ENCODE measurements around the gene NAV2.

The NAV2 gene

GRCh38 chr11:20085918-20086317 lies 373.3 kb downstream of the NAV2 start:
- Histone ChIP-seq H3K36me3 (ENCODE audit: insufficient read depth, low read length) (peaks cover 26% of the 10 kb centered on the region), H3K9me3 (ENCODE audit: control insufficient read depth, insufficient read depth, low read length) (no peaks in the 10 kb centered on the region), H3K9ac (ENCODE audit: low read depth, low read length) (no peak overlapping the region), H3K4me1 (ENCODE audit: insufficient read depth, low read length) (0 out of 2 replicates have a peak, but pooled peaks cover 7% of the 10 kb centered on the region)

- Histone ChIP-seq H3K36me3 (ENCODE audit: insufficient read depth, low read length) (peaks cover 29% of the 10 kb centered on the region), H3K9me3 (ENCODE audit: control insufficient read depth, insufficient read depth, low read length) (no peaks in the 10 kb centered on the region), H3K4me1 (ENCODE audit: insufficient read depth, low read length) (0 out of 2 replicates have a peak, but pooled peaks cover 7% of the 10 kb centered on the region), H3K9ac (ENCODE audit: low read depth, low read length) (no peak overlapping the region)
These were observed 374.5 kb downstream of the NAV2 start for GRCh38 chr11:20087118-20087521.

DNA sequence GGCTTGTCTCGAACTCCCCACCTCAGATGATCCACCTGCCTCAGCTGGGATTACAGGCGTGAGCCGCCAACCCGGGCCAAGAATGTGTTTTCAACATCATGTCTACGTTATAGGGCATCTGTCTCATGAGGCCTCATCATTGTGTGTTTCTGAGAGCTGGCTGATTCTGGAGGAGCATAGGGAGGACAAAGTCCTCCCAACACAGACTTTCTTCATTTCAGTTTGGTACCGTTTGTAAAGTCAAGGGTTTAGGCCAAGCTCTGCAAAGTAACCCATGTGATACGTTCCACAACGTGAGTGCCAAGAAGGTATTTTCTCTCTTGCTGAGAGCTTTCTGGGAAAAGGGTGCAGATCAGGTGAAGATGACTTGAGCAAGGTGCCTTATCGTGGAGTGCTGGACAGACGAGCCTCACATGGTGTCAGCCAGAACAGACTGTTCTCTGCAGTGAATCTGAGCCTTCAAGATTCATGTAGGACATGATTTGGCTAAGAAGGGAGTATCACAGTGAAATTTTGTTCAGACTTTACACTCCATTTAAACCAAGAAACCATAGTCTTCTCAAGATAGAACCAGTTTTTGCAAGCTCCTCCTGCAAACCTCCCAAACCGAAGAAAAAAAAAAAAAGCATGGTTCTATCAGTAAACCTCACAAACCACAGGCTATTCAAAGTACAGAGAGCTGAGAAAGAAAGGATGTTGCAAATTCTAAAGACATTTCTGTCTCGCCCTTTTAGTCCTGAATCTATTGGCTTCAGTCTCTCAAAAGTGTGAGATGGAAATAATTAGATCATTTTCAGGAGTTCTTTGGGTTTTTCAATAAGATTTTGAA lies 376.0 kb downstream of the NAV2 start:
- Histone ChIP-seq H3K9me3 (ENCODE audit: control insufficient read depth, insufficient read depth, low read length) (no peaks in the 10 kb centered on the region), H3K9ac (ENCODE audit: low read depth, low read length) (no peak overlapping the region), H3K4me1 (ENCODE audit: insufficient read depth, low read length) (0 out of 2 replicates have a peak, but pooled peaks cover 8% of the 10 kb centered on the region), H3K36me3 (ENCODE audit: insufficient read depth, low read length) (peaks cover 26% of the 10 kb centered on the region)

DNA sequence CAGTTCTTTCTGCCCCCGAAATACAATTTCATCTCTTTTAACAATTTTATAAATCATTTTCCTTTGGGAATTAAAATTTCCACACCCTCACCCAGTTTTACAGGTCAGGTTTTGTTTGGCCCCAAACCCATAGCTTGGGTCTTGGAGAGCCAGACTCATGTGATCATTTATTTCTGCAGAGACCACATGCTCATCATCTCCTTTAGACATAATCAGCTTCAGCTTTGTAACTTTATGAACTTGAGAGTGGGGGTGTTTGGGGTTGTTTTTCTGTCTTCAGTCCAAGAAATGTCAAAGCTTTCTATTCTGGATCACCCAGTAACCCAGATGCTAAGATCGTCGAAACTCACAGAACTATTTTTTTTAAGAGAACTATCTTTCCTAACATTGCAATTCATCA lies 376.7 kb downstream of the NAV2 start:
- no peak overlapping the region for H3K9ac ChIP-seq (ENCODE audit: low read depth, low read length)
- 0 out of 2 replicates have a peak, but pooled peaks cover 10% of the 10 kb centered on the region for H3K4me1 ChIP-seq (ENCODE audit: insufficient read depth, low read length)
- no peaks in the 10 kb centered on the region for H3K9me3 ChIP-seq (ENCODE audit: control insufficient read depth, insufficient read depth, low read length)
- H3K36me3 ChIP-seq (ENCODE audit: insufficient read depth, low read length), result peaks cover 25% of the 10 kb centered on the region

- Histone ChIP-seq H3K4me1 (ENCODE audit: insufficient read depth, low read length) (0 out of 2 replicates have a peak, but pooled peaks cover 10% of the 10 kb centered on the region), H3K9ac (ENCODE audit: low read depth, low read length) (no peak overlapping the region)
These were observed 377.4 kb downstream of the NAV2 start for GRCh38 chr11:20089796-20090653.

GRCh38 chr11:20090654-20091374 lies 378.2 kb downstream of the NAV2 start:
- Histone ChIP-seq H3K9me3 (ENCODE audit: control insufficient read depth, insufficient read depth, low read length) (no peaks in the 10 kb centered on the region), H3K9ac (ENCODE audit: low read depth, low read length) (no peak overlapping the region), H3K36me3 (ENCODE audit: insufficient read depth, low read length) (peaks cover 26% of the 10 kb centered on the region; the same call in 1 of the 2 replicates), H3K4me1 (ENCODE audit: insufficient read depth, low read length) (0 out of 2 replicates have a peak, but pooled peaks cover 10% of the 10 kb centered on the region)

More at GRCh38 chr11:20089796-20090653, 377.4 kb downstream of the NAV2 start:
- peaks cover 26% of the 10 kb centered on the region; the same call in 1 of the 2 replicates for H3K36me3 ChIP-seq (ENCODE audit: insufficient read depth, low read length)
- H3K9me3 ChIP-seq (ENCODE audit: control insufficient read depth, insufficient read depth, low read length), result no peaks in the 10 kb centered on the region

- H3K9ac ChIP-seq (ENCODE audit: low read depth, low read length), result no peak overlapping the region
- H3K4me1 ChIP-seq (ENCODE audit: insufficient read depth, low read length), result 0 out of 2 replicates have a peak, but pooled peaks cover 10% of the 10 kb centered on the region
- no peaks in the 10 kb centered on the region for H3K9me3 ChIP-seq (ENCODE audit: control insufficient read depth, insufficient read depth, low read length)
- H3K36me3 ChIP-seq (ENCODE audit: insufficient read depth, low read length), result peaks cover 29% of the 10 kb centered on the region
These were observed 381.1 kb downstream of the NAV2 start for GRCh38 chr11:20093775-20094174.

DNA sequence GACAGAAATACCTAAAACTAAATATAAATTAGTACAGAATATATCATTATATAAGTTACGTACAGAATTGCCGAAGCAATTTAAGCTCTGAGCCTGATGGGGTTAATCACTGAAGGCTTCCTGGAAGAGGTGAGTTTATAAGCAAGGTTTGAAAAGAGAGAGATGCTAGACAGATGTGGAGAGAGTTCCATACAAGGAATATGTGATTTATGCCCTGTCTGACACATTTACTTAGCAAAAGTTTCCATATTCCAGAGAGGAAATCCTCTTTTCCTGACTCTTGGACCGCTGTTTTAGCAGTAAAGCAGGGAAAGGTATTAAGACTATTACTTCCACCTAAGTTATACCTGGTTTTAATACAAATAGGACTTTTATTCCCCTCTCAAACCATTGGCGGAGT lies 382.6 kb downstream of the NAV2 start:
- no peaks in the 10 kb centered on the region for H3K9me3 ChIP-seq (ENCODE audit: control insufficient read depth, insufficient read depth, low read length)
- no peak overlapping the region for H3K9ac ChIP-seq (ENCODE audit: low read depth, low read length)
- peaks cover 30% of the 10 kb centered on the region for H3K36me3 ChIP-seq (ENCODE audit: insufficient read depth, low read length)
- H3K4me1 ChIP-seq (ENCODE audit: insufficient read depth, low read length), result 0 out of 2 replicates have a peak, but pooled peaks cover 3% of the 10 kb centered on the region

GRCh38 chr11:20097319-20098221 lies 384.9 kb downstream of the NAV2 start:
- H3K9ac ChIP-seq (ENCODE audit: low read depth, low read length), result no peak overlapping the region
- H3K4me1 ChIP-seq (ENCODE audit: insufficient read depth, low read length), result 0 out of 2 replicates have a peak, but pooled peaks cover 3% of the 10 kb centered on the region
- H3K36me3 ChIP-seq (ENCODE audit: insufficient read depth, low read length), result peaks cover 29% of the 10 kb centered on the region
- no peaks in the 10 kb centered on the region for H3K9me3 ChIP-seq (ENCODE audit: control insufficient read depth, insufficient read depth, low read length)

DNA sequence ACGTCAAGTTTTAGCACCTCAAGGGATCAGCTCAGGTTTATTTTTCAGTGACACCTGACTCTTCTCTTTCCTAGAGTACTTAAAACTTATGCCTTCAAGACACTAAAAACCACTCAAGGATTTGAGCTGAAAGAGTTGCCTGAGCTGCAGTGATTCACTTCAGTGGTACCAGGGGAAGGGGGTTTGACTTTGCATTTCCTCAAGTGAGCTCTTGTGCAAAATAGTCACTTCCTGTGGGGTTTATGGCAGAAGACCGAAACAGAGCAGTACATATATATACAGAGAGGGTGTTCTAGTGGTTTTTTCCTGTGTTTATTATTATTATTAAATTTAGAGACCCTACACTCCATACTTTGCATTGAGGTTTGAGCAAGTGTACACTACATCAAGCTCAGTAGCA lies 386.9 kb downstream of the NAV2 start:
- H3K9me3 ChIP-seq (ENCODE audit: control insufficient read depth, insufficient read depth, low read length), result no peaks in the 10 kb centered on the region
- H3K36me3 ChIP-seq (ENCODE audit: insufficient read depth, low read length), result peaks cover 22% of the 10 kb centered on the region
- H3K4me1 ChIP-seq (ENCODE audit: insufficient read depth, low read length), result no peaks in the 10 kb centered on the region
- no peak overlapping the region for H3K9ac ChIP-seq (ENCODE audit: low read depth, low read length)

DNA sequence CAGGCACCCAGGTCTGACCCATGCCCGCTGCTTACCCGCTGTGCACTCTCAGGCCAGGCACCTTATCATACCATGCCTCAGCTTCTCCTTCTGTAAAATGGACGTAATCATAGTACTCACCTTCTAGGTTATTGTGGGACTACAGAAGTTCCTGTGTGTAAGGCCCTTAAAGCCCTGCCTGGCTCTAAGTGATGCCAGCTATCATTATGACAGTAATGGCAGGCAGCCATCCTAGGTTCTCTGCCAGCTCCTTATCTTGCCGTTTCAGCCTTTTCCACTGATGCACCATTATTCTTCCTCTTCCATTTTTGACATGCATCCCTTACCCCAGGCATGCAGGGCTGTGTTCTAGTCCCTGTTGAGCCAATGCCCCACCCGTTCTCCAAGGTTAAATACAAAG lies 389.8 kb downstream of the NAV2 start:
- H3K9ac ChIP-seq (ENCODE audit: low read depth, low read length), result no peak overlapping the region
- no peaks in the 10 kb centered on the region for H3K4me1 ChIP-seq (ENCODE audit: insufficient read depth, low read length)
- H3K36me3 ChIP-seq (ENCODE audit: insufficient read depth, low read length), result peaks cover 15% of the 10 kb centered on the region
- no peaks in the 10 kb centered on the region for H3K9me3 ChIP-seq (ENCODE audit: control insufficient read depth, insufficient read depth, low read length)

- no peaks in the 10 kb centered on the region for H3K4me1 ChIP-seq (ENCODE audit: insufficient read depth, low read length)
- H3K9ac ChIP-seq (ENCODE audit: low read depth, low read length), result no peak overlapping the region
- H3K36me3 ChIP-seq (ENCODE audit: insufficient read depth, low read length), result peaks cover 18% of the 10 kb centered on the region
- H3K9me3 ChIP-seq (ENCODE audit: control insufficient read depth, insufficient read depth, low read length), result no peaks in the 10 kb centered on the region
These were observed 390.6 kb downstream of the NAV2 start for GRCh38 chr11:20103281-20103680.

DNA sequence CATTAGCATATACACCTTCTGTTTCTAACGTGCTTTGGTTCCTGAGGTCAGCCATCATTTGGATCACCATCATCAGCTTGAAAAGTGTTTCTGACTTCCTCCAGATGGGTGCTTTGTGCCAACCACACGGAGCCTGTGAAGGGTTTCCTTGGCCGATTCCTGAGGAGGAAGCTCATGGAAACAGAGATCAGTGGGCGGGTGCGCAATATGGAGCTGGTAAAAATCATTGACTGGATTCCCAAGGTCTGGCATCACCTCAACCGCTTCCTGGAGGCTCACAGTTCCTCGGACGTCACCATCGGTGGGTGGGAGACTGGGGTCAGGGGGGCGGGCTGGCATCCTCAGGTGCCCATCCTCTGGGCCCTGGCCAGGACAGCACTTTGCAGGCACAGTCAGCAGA lies 392.8 kb downstream of the NAV2 start:
- H3K4me1 ChIP-seq (ENCODE audit: insufficient read depth, low read length), result no peaks in the 10 kb centered on the region
- no peaks in the 10 kb centered on the region for H3K9me3 ChIP-seq (ENCODE audit: control insufficient read depth, insufficient read depth, low read length)
- no peak overlapping the region for H3K9ac ChIP-seq (ENCODE audit: low read depth, low read length)
- peaks cover 15% of the 10 kb centered on the region for H3K36me3 ChIP-seq (ENCODE audit: insufficient read depth, low read length)

Measured in ES-I3 (cell line).